GM12878 (cell line): ENCODE data around the gene AFMID.

Experiments used
- ATF3 ChIP-seq: IDR thresholded peaks from 2 replicates; pipeline ENCODE4 v1.6.1; 2011; ENCODE audit warnings: low read depth, mild to moderate bottlenecking, low read length, moderate library complexity, borderline replicate concordance; ENCODE audit errors: extremely low read depth
- CBX3 ChIP-seq: fragments of 200-600 bp; sonication (generic); IDR thresholded peaks from 2 replicates; pipeline ENCODE4 v1.6.1; 2016; ENCODE audit warnings: low read depth, borderline replicate concordance
- CTCF ChIP-seq, 3 experiments: IDR thresholded peaks in 2 of 3; conservative IDR thresholded peaks in 1 of 3; 2 replicates each; pipeline ENCODE4 v1.5.1; 2011; ENCODE audit warnings: low read depth in 3 of 3, low read length in 3 of 3, mild to moderate bottlenecking in 3 of 3, control low read depth in 2 of 3, moderate library complexity in 2 of 3, inconsistent platforms in 1 of 3, mixed read lengths in 1 of 3; ENCODE audit not compliant: control insufficient read depth in 2 of 3, insufficient read depth in 1 of 3; ENCODE audit errors: extremely low read depth in 1 of 3
- EGR1 ChIP-seq, 2 experiments: IDR thresholded peaks; 1 replicate in 1 of 2; 2 replicates in 1 of 2; pipeline ENCODE4 v1.6.1; 2011 to 2012; ENCODE audit warnings: low read depth in 2 of 2, low read length in 2 of 2, borderline replicate concordance in 1 of 2, mild to moderate bottlenecking in 1 of 2, moderate library complexity in 1 of 2
- EP300 ChIP-seq, 2 experiments: fragments of 150-350 bp in 1 of 2; IDR thresholded peaks; 2 replicates each; pipeline ENCODE4 v1.6.1; 2011 to 2012; ENCODE audit warnings: low read depth in 2 of 2, low read length in 2 of 2, borderline replicate concordance in 1 of 2, improper control_type of control experiment in 1 of 2, inconsistent platforms in 1 of 2; ENCODE audit not compliant: control insufficient read depth in 1 of 2
- HCFC1 ChIP-seq: fragments of 150-350 bp; IDR thresholded peaks from 2 replicates; pipeline ENCODE4 v1.6.1; 2014; ENCODE audit warnings: low read length
- MAX ChIP-seq: IDR thresholded peaks from 2 replicates; pipeline ENCODE4 v1.6.1; 2012; ENCODE audit warnings: low read depth, low read length, improper control_type of control experiment
- NRF1 ChIP-seq: conservative IDR thresholded peaks from 2 replicates; pipeline ENCODE4 v1.6.1; 2011; ENCODE audit warnings: mild to moderate bottlenecking, low read depth, low read length, improper control_type of control experiment
- RCOR1 ChIP-seq: conservative IDR thresholded peaks from 2 replicates; pipeline ENCODE4 v1.6.1; 2012; ENCODE audit warnings: low read depth, low read length, improper control_type of control experiment
- SIX5 ChIP-seq: IDR thresholded peaks from 2 replicates; pipeline ENCODE4 v1.6.1; 2011; ENCODE audit warnings: mild to moderate bottlenecking, low read depth, low read length, moderate library complexity; ENCODE audit not compliant: severe bottlenecking
- SRF ChIP-seq, 2 experiments: IDR thresholded peaks; 2 replicates each; pipeline ENCODE4 v1.6.1; 2011; ENCODE audit warnings: low read depth in 2 of 2, low read length in 2 of 2, mild to moderate bottlenecking in 1 of 2, moderate library complexity in 1 of 2
- STAT3 ChIP-seq: IDR thresholded peaks from 2 replicates; pipeline ENCODE4 v1.6.1; 2011; ENCODE audit warnings: low read depth, low read length, improper control_type of control experiment
- ZBTB33 ChIP-seq: fragments of 450-650 bp; IDR thresholded peaks from 2 replicates; pipeline ENCODE4 v1.6.1; 2017; ENCODE audit warnings: mild to moderate bottlenecking
- ZNF207 ChIP-seq: fragments of 450-650 bp; IDR thresholded peaks from 2 replicates; pipeline ENCODE4 v1.6.1; 2014; ENCODE audit warnings: antibody characterized with exemption, mild to moderate bottlenecking, borderline replicate concordance

GRCh38 chr17:78255953-78256706 lies 69.0 kb downstream of the AFMID start:
- TF ChIP-seq ZNF207 (no peak), EP300 (IDR thresholded peaks at IDR 0.05; ENCODE audit: borderline replicate concordance in 1 of 2, control insufficient read depth in 1 of 2, low read depth in 2 of 2, low read length in 2 of 2) (no peak), MAX (no peak), CTCF (IDR thresholded peaks at IDR 0.05 in 2 of 3, conservative IDR thresholded peaks at IDR 0.05 in 1 of 3; ENCODE audit: control insufficient read depth in 2 of 3, extremely low read depth in 1 of 3, insufficient read depth in 1 of 3, low read depth in 3 of 3, low read length in 3 of 3) (no peak), ZBTB33 (no peak), SRF (IDR thresholded peaks at IDR 0.05; ENCODE audit: low read depth in 2 of 2, low read length in 2 of 2) (no peak), CBX3 (no peak), SIX5 (no peak), STAT3 (no peak), ATF3 (no peak), EGR1 (IDR thresholded peaks at IDR 0.05; ENCODE audit: borderline replicate concordance in 1 of 2, low read depth in 2 of 2, low read length in 2 of 2) (no peak), RCOR1 (no peak), HCFC1 (no peak), NRF1 (no peak)
